Measurements from ENCODE around the gene JCHAIN.

The JCHAIN gene

DNA sequence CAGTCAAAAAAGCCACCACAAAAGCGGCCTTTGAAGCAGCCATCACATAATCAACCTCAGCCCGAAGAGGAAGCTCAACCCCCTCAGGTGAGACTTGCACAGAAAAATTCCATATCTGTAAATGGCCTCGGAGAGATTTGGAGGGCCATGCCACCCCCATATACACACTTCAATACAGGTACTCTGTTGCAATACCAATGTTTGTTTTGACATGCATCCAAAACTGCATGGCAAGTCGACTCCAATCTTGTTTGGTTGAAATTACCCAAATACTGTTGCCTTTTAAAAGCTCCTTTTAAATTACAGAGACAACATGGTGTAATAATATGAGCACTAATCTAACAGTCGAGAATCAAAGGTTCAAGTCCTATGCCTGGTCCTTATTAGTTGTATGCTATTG, 31.8 kb downstream of the JCHAIN start:
- no peak for DNase-seq

DNA sequence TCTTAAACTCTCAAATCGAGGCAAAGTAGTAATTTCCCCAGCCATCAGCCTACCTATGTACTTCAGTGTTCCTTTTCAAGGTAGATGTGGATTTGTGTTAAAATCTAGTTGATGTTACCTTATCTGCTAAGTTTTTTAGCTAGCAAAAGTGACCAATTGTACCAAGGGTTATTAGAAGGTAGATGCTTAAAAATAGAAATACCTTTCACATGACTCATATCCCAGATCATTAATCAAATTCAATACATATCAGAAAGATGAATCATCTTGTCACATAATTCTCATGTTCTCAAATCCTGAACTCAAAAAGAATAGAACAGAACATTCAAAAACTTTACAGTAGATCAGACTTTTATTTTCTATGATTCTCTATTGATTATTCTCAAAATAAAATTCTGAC, 34.3 kb downstream of the JCHAIN start:
- no peak for DNase-seq

DNA sequence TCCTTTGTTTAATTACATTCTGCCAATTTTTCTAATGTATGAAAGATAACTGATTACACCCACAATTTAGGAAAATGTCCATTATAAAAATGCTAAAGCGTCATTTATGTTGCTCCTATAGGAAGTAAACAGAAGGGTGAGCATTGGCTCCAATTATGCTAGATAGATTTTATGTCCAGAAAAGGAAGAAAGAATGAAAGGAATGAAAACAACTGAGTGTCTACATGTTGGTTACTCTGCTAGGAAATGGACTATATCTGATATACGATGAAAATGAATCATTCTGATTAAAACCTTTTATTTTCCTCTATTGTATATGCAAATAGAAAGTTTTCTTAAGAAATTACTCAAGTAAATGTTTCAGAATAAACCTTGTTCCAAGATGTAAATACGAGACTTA, 36.1 kb downstream of the JCHAIN start:
- DNase-seq = no peak

DNA sequence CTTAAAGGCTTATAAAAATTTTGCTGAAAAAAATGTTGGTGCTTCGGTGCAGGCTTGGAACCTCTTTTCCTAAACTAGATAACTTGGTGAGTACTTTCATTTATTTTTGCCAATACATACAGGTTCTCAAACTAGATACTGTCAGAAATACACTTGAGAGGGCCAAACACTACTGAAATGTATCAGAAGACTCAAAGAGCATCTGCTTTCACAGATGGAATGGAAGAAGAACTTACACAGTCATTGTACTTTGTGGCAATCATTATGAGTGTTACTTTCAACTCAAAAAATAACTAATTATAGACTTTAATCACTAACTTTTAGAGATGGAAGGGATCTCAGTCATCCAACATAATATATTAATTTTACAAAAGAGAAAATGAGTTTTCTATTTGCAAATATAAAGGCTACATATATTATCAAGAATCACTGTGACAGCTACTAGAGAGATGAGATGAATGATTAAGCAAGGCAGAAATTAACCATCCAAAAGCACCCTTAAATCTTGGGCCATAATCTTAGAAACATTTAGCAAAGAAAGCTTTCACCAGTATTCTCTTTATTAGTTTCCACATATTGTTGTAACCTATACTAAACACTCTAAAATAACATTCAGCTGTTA, 36.7 kb downstream of the JCHAIN start:
- DNase-seq = no peak

DNA sequence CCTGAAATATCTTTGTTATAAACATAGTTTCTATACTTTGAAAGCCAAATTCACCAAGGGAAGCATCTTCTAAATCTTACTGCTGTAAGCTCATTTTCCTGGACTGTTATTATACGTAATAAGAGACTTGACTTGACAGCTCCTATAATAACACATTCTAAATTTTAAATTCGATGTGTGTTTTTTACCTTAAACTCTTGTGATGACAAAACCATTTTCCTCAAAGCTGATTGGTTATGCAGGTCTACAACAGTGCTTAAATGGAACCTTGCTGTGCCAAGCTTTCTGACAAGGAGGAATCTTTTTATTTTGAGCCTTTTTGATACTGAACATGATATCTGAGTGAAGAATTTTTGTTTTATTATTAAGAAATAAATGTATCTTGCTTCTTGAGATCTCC, 37.9 kb downstream of the JCHAIN start, which contains the start of gene ENAM:
TSS of gene ENAM (plus strand) at position 301 of the 400 bp plus-strand sequence. CDS start 757 bp downstream, outside the sequence.
- DNase-seq = no peak

DNA sequence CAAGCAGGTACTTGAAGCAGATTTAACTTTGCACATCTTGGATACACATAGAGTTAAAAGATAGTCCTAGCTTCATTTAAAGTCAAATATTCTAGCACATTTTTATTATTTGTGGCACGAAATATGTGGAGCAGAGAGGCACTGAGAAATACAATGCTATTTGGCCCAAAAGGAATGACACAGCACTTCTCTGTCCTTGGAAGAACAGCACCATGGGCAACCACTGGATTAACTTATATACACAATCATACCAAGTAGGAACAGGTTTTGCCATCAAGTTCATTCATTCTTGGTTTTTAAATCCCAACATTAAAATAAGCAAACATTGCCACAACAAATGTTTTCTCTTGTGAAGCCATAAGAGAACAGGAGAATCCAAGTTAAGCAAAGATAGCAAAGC, 38.7 kb downstream of the JCHAIN start:
- DNase-seq = no peak

DNA sequence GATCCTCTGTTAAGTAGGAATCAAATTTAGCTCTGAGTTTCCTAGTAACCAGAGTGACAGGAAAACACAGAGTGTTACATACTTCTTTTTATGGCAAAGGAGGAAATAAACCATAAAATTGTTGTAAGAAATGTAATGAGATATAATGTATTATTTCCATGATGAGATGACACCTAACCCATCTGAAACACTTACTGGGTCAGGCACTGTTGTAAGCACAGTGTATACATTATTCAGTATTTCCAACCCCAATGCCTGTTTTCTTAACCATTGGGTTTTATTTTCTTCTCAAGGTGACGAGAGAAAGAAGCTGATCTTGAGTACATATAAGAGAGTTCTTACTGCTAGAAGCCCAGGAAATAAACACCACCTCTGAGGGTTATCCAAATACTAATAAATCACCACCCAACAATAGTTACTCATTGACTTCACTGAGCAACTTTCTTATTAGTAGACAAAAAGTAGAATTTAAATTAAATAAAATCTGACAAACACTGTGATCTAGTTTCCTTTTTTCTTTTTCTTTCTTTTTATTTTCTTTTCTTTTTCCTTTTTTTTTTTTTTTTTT, 42.0 kb downstream of the JCHAIN start:
- no peak for DNase-seq

DNA sequence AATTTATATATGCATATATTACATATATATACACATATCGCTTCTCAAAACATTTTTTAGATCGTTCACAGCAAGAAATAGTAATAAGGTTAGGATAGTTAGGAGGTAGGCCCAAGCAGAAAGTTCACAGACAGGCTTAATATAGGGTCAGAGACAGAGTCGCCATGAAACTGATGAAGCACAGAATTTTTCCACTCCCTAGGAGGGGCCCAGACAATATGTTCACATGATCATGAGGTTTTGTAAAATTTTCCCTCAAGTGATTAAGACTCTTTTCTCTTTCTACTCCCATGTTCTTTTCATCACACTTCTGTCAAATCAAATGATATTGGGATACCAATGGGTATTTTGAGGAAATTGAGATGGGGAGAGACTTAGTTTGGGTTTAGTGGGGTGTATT, 43.0 kb downstream of the JCHAIN start:
- no peak for DNase-seq

DNA sequence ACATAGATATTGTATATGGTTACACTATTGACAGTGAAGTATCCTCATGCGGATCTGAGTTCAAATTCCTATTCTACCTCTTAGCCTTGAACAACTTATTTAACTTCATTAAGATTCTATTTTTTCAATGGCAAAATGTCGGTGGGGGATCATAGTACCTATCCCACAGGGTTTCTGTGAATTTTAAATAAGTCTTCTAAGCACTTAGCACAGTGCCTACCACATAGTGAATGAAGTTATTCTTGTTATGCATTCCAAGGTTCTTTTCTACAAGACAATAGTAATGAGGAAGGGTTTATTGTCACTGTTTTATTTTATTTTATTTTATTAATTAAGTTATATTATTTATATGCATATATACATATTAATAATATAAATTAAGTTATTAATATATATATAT, 46.5 kb downstream of the JCHAIN start:
- no peak for DNase-seq

DNA sequence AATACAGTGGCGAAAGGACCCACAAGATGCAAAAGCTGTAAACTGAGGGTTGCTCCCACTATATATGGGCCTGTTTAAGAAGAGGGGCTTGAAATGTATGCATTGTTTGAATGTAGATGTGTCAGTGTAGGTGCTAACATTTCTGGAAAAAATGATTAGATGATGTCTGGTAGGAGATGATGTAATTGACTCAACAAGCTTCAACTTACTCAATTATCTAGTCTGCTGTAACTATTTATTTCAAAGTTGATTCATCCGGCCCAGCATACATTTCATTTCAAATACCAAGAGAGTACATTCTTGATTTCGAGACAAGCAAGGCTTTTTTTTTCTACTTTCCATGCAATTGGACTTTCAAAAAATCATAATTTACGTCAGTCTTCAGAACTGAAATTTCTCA, 47.0 kb downstream of the JCHAIN start:
- DNase-seq = no peak

DNA sequence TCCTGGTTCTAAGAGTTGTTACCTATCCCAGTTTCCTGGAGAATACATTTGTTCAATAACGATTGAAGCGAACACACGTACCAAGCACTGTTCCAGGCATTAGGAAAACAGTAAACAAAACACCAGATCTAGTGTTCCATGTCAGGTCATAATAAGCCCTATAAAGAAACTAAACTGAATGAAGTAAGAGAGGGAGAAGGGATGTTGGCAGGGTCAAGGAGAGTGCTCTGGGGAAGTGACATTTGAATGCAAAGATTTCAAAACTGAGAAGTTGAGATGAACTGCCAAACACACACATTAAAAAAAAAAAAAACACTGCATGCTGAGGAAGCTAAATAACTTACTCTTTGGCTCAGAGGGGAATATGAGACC, 52.1 kb downstream of the JCHAIN start:
- no peak for DNase-seq

DNA sequence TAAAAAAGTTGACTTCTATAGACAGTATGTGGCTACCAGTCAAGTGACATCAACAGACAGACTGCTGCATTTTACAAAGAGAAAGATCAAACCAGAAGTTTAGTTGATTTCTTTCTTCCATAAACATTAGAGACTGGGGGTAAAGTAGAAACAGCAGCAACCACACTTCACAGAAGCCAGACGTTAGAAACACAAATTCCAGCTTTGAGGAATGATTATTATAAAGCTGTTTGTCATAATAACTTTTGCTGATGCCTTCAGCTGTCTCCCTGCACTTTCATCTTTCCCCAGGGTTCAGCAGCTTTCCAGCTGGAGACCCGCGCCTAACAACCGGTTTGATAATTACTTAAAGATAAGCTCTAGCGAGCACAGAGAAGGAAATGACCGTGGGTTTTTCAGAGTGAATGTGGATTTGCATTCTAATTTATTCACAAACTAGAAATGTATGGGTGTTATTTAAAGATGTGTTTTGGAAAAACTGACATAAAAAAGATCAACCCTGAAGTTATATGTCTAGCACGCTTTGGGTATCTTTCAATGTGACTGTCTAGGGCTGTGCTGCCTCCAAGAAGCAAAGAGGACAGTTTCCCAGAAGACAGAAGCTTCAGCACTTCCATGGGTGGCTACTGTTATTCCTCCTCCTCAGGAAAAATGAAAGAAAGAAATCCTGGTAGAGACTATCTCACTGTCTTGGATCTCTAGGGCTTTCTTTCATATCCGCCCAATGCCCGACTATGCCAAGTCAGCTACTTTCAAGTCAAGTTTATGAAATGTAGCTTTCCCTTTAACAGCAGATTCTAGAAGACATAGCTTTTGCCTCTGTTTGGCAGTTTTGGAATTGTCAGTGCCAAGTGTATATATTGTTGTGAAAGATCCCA, 52.8 kb downstream of the JCHAIN start:
- DNase-seq = no peak

DNA sequence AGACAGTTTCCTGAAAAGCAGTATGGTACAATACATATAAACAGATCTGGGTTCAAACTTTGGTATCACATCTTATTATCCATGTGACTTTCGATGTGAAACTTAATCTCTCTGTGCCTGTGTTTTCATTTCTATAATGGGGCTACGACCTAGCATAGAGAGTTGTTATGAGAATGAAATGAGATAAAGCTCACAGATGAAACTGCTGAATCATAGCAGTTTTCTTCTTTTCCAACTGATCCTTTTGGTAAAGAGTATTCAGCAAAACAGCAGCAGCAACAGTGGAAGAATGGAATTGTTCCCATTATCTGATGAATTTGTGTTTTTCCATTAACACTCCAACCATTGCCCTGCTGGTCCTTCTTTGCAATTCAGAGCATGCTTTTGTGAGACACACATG, 58.0 kb downstream of the JCHAIN start:
- DNase-seq = no peak

DNA sequence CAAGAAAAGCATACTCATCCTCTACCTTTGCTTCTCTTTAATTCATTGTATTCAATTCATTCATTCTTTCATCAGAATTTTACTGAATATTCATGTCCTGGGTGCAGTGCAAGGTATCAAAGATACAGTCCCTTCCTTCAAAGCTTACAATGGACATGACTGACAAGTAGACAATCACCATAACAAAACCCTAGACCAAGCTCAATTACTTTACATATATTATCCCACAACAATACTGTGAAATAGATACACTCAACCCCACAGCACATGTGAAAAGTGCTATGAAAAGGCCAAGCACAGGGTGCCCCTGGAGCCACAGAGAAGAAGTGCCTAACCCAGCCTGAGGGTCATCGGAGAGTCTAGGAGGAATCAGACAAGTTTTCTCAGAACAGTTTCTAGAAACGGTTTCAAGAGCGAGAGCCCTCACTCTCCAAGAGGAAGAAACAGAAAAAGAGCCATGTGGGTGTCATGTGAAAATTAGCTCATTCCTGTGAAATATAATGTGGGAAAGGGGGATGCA, 58.9 kb downstream of the JCHAIN start:
- DNase-seq = no peak

DNA sequence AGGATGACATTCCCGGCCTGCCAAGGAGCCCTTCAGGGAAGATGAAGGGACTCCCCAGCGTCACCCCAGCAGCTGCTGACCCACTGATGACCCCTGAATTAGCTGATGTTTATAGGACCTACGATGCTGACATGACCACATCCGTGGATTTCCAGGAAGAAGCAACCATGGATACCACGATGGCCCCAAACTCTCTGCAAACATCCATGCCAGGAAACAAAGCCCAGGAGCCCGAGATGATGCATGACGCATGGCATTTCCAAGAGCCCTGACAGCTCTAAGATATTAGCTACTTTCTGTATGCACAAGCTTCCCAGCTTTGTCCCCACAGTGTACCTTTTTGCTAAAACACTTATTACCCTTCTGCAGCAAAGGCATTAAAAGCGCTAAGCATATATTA, 59.8 kb downstream of the JCHAIN start:
- DNase-seq = no peak

All from NCI-H187 (cell line).